ENCODE data around the gene MYADM.

DNA sequence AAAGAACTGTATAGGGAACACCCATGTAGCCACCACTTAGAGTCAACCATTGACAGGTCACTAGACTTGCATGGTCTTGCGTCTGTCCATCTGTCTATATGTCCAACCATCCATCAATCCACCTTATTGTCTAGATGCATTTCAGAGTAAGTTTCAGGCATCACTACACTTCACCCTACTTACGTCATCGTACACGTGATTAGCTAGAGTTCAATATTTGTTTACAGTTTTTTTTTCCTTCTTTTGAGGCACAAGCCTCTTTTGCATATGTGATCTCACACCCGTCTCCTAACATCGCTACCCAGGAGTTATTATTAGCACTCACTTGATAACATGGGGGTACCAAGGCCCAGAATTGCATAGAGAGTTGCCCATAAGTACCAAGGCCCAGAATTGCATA lies 48.3 kb downstream of the MYADM start:
- TF ChIP-seq, protein P1, sequence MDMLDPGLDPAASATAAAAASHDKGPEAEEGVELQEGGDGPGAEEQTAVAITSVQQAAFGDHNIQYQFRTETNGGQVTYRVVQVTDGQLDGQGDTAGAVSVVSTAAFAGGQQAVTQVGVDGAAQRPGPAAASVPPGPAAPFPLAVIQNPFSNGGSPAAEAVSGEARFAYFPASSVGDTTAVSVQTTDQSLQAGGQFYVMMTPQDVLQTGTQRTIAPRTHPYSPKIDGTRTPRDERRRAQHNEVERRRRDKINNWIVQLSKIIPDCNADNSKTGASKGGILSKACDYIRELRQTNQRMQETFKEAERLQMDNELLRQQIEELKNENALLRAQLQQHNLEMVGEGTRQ (IDR thresholded peaks at IDR 0.05; ENCODE audit: borderline replicate concordance, low read depth, low read length) = no peak
- TF ChIP-seq POLR2AphosphoS5 (IDR thresholded peaks at IDR 0.05; ENCODE audit: low read depth, low read length) (no peak), TAF1 (IDR thresholded peaks at IDR 0.05; ENCODE audit: borderline replicate concordance, low read depth, low read length) (no peak), SMC3 (IDR thresholded peaks at IDR 0.05; ENCODE audit: low read depth, low read length) (no peak), EP300 (IDR thresholded peaks at IDR 0.05; ENCODE audit: borderline replicate concordance in 1 of 2, low read depth in 1 of 2, low read length in 1 of 2) (no peak), TEAD4 (IDR thresholded peaks at IDR 0.05; ENCODE audit: borderline replicate concordance, insufficient read depth) (no peak), MXI1 (IDR thresholded peaks at IDR 0.05; ENCODE audit: low read depth, low read length) (no peak), RCOR1 (IDR thresholded peaks at IDR 0.05; ENCODE audit: low read length) (no peak), YY1 (IDR thresholded peaks at IDR 0.05; ENCODE audit: low read depth) (no peak), JUND (IDR thresholded peaks at IDR 0.05) (no peak), CHD2 (IDR thresholded peaks at IDR 0.05; ENCODE audit: low read length, partially characterized antibody) (no peak)
- TF ChIP-seq, protein P2, sequence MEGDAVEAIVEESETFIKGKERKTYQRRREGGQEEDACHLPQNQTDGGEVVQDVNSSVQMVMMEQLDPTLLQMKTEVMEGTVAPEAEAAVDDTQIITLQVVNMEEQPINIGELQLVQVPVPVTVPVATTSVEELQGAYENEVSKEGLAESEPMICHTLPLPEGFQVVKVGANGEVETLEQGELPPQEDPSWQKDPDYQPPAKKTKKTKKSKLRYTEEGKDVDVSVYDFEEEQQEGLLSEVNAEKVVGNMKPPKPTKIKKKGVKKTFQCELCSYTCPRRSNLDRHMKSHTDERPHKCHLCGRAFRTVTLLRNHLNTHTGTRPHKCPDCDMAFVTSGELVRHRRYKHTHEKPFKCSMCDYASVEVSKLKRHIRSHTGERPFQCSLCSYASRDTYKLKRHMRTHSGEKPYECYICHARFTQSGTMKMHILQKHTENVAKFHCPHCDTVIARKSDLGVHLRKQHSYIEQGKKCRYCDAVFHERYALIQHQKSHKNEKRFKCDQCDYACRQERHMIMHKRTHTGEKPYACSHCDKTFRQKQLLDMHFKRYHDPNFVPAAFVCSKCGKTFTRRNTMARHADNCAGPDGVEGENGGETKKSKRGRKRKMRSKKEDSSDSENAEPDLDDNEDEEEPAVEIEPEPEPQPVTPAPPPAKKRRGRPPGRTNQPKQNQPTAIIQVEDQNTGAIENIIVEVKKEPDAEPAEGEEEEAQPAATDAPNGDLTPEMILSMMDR (IDR thresholded peaks at IDR 0.05) = no peak
- TF ChIP-seq, protein P3, sequence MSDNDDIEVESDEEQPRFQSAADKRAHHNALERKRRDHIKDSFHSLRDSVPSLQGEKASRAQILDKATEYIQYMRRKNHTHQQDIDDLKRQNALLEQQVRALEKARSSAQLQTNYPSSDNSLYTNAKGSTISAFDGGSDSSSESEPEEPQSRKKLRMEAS (IDR thresholded peaks at IDR 0.05; ENCODE audit: low read depth) = no peak

Data from SK-N-SH (cell line).